Measurements from ENCODE around the gene SMOC1. TPM values are rescaled to one million over a fixed set of nuclear protein-coding genes. Genes with fewer than 3 reads are reported as not detected.

Gene SMOC1
- total and polyA plus RNA-seq, 9 of the 15 experiments (the other 6 are each of a cell fraction or from before 2014, with no cell fraction given), result 0.04 TPM; not detected in 8

DNA sequence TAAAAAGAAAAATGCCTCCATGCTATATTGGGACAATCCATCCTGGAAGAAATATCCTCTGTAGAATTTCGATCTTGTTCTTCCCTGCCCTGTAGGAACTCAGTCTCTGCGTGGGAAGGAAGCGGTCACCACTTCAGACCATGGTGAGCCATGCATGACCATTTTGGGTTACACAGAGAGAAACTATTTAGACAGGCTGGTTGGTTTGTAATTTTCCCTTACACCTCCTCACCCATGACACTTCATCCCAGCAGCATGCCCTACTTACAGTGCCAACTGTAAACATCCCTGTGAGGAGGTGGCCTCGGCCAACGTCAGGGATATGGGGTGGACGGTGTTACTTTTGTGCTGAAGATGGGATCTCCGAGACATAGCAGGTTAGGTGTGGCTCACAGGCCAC is 121.4 kb downstream of the SMOC1 start:
- no peak for DNase-seq (ENCODE audit: extremely low read depth in 1 of 4, low spot score in 3 of 4)
- POLR2A ChIA-PET, result no interaction called here
- TF ChIP-seq ETS2 (tag; IDR thresholded peaks at IDR 0.05; ENCODE audit: borderline replicate concordance, poor library complexity, severe bottlenecking), result no peak
- no peak for TF ChIP-seq TRIM24 (IDR thresholded peaks at IDR 0.05)
- TF ChIP-seq ZNF3 (CRISPR knock-in tag; IDR thresholded peaks at IDR 0.05), result no peak
- TF ChIP-seq POLR2B (IDR thresholded peaks at IDR 0.05; ENCODE audit: low read depth, partially characterized antibody), result no peak
- TF ChIP-seq ZNF76 (CRISPR knock-in tag; IDR thresholded peaks at IDR 0.05; ENCODE audit: borderline replicate concordance), result no peak
- TF ChIP-seq, protein P1, sequence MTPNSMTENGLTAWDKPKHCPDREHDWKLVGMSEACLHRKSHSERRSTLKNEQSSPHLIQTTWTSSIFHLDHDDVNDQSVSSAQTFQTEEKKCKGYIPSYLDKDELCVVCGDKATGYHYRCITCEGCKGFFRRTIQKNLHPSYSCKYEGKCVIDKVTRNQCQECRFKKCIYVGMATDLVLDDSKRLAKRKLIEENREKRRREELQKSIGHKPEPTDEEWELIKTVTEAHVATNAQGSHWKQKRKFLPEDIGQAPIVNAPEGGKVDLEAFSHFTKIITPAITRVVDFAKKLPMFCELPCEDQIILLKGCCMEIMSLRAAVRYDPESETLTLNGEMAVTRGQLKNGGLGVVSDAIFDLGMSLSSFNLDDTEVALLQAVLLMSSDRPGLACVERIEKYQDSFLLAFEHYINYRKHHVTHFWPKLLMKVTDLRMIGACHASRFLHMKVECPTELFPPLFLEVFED (CRISPR knock-in tag; conservative IDR thresholded peaks at IDR 0.05), result no peak
- no peak for TF ChIP-seq HEY1 (CRISPR knock-in tag; IDR thresholded peaks at IDR 0.05; ENCODE audit: borderline replicate concordance)
- TF ChIP-seq ZKSCAN3 (CRISPR knock-in tag; IDR thresholded peaks at IDR 0.05), result no peak
- no peak for TF ChIP-seq RBM39 (optimal IDR thresholded peaks at IDR 0.05; ENCODE audit: low read depth, low read length)
- 0% methylated on average over 7 of the region's 7 CpGs for WGBS (ENCODE audit: insufficient coverage, low coverage, missing lambda C conversion rate)
- intact Hi-C loops (cut with micrococcal nuclease), result no loop called here
- ATAC-seq, result no peak
- no TSS peak for BruUV-seq (replicated peaks)
- Histone ChIP-seq H3K9ac (ENCODE audit: insufficient read depth in 1 of 2, low read depth in 2 of 2, low read length in 2 of 2) (no peak overlapping the region), H3K79me2 (ENCODE audit: control insufficient read depth, insufficient read depth, low read length) (no peaks in the 10 kb centered on the region), H4K20me1 (replicated peaks; ENCODE audit: control insufficient read depth, insufficient read depth, low read length) (no peaks in the 10 kb centered on the region), H2AFZ (ENCODE audit: low read depth, low read length) (no peak overlapping the region), H3K36me3 (ENCODE audit: control insufficient read depth, insufficient read depth, low read length) (no peaks in the 10 kb centered on the region), H3K9me1 (ENCODE audit: control insufficient read depth, insufficient read depth, low read length) (no peaks in the 10 kb centered on the region), H3K4me2 (ENCODE audit: insufficient read depth, low read length) (no peak overlapping the region), H3K9me3 (replicated peaks; ENCODE audit: control insufficient read depth, insufficient read depth, low read depth, low read length) (no peaks in the 10 kb centered on the region), H3K4me1 (replicated peaks in 1 of 2; ENCODE audit: control insufficient read depth in 2 of 2, insufficient read depth in 2 of 2, low read length in 2 of 2) (no peaks in the 10 kb centered on the region), H3K27ac (ENCODE audit: extremely low read depth, low read depth, low read length) (no peak overlapping the region), H3K27me3 (ENCODE audit: control insufficient read depth in 2 of 2, insufficient read depth in 2 of 2, low read length in 2 of 2) (peaks cover 0 to 7% of the 10 kb centered on the region in 2 experiments; a peak in 2 of 5 replicates), H3K4me3 (no peak overlapping the region)
- CTCF ChIA-PET (ENCODE audit: low intra/inter-chr PET ratio), result no interaction called here
- no peak for FAIRE-seq
- in situ Hi-C loops (cut with MboI), result no loop called here
